Activated CD4-positive, alpha-beta T cell treated with anti-CD3 and anti-CD28 coated beads, Interleukin-2, Interleukin-4, amounts not matched to agents 100 ng/mL and 50 ng/mL, durations not matched to agents 16 hours and 8 hours (primary cell): ENCODE data around the gene GRM4.

ENCODE experiments used
- DNase-seq: peaks from one replicate; pipeline ENCODE4 v3.0.0-alpha.2; 2020; ENCODE audit warnings: low spot score

Gene GRM4

GRCh38 chr6:34157236-34157830 is 11.4 kb upstream of the GRM4 start:
- DNase-seq = no peak

GRCh38 chr6:34155471-34156300 is 9.8 kb upstream of the GRM4 start:
- DNase-seq = no peak

- peak; percentile 66 for DNase-seq
Measured at GRCh38 chr6:34154668-34155447, 9.0 kb upstream of the GRM4 start.

DNA sequence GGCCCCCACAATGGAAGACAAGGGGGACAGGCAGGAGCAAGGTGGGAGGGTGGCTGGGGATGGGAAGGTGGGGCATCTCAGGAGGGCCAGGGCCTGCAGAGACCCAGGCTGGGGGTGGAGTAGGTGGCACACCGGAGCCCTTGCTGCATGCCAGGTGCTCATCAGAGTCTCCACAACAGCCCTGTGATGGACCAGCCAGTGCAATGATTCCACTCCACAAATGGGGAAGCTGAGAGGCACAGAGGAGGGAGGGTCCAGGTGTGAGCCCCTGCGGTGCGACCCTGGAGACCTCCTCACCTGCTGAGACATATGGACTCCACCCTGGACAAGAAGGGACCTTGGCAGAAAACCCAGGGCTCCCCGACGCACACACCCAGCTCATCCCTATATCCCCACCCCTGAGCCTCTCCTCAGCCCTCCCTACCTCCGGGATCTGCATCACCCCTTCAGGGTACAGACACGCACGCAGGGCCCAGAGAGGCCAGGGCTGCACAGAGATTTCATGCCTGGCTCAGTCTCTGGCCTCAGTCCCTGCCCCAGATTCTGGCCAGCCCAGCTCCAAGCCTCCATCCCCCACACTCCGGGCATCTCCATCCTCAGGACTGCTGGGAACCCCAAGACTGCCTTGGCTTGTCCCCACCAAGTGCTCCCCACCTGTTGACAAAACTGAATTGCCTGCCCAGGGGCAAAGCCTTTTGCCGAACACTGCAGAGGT is 7.1 kb upstream of the GRM4 start:
- DNase-seq = no peak

- no peak for DNase-seq
Measured at GRCh38 chr6:34152042-34152524, 6.2 kb upstream of the GRM4 start.

GRCh38 chr6:34151321-34152041 is 5.6 kb upstream of the GRM4 start:
- no peak for DNase-seq

DNA sequence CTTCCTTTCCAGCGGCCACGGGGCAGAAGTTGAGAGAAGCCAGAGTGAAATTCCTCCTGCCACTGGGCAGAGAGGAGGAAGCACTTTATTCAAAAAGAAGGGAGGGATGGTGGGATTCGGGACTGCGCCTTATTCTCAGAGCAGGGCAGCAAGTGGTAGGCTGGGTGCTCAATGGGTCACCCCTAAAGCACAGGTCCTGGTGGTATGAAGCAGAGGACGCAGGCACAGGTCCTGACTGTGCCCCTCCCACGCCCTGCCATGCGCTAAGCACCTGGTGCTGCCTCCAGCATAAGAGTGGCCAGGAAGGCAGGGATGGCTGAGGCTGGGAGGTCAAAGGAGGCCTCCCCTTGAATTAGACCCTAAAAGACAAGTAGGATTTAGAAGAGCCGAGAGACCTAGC is 4.9 kb upstream of the GRM4 start:
- no peak for DNase-seq

DNA sequence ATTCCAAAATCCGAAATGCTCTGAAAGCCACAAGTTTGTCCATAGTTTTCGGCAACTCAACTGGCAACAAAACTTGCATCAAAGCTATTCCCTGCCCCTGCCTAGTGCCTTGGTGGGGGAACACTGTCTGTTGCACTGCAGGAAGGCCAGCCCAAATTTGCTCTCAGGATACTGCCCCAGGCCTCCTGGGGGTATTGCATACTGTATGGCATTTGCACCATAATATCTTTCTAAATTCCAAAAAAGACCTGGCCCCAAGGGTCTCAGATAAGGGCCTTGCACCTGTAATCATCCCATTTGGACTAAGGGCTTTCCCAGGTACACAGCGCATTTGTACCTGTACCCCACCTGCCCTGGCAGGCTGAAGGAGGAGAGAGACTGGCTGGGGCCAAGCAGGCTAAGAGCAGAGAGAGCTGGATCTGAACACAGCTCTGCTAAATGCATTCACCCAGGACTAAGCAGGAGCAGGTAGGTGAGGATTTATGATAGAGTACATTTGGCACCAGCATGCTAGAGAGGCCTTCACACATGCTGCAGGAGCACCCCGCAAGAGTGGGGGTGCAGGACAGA is 4.0 kb upstream of the GRM4 start:
- DNase-seq = no peak

DNA sequence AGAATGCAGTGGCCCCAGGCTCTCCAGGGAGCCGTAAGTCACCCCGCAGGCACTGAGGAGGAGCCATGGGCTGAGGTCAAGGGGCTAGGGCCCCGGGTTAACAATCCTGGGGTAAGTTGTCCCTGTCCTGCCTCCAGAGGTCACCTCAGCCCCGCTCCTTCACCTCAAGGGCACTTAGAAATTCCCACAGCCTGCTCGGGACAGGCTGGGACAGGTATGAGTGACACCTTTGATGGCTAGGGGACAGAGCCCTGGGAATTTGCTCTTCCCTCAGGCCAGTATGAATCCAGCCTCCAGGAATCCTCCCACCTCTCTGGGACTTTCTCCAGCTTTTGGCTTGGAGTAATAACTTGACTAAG is 3.5 kb upstream of the GRM4 start:
- DNase-seq = no peak

DNA sequence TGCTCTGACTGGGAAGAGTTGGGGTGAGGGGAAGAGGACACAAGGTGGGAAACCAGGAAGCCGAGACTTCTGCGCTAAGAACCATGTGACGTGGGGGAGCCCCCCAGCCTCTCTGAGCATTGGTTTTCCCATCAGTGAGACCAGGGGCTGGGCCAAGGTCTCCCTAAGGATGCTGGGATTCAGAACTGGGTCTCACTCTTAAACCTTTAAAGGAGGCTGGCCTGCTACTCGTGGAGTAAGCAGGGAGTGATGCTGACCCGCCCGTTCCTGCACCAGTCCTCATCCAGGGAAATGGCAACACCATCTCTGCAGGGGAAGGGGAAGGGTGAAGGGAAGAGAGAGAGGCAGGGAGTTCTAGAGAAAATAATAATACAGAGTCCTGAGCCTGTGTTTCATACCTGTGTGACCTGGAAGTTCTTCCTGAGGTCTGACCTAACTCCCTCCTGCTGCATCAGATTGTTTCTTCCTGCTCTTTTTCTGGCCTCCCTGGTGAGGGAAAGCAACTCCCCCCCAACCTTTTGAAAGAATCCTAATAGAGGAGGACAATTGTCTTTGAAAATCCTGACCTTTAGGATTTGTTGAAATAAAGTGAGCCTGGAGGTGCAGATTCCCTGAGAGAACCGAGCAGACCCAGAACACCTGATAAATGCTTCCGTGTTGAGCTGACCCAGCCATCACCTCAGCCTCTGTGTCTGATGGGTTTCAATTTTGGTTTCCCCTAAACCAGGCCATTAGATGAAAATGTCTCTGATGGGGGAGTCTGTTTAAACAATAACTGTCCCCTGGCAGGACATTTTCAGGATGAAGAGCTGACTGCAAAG is 3.0 kb upstream of the GRM4 start:
- no peak for DNase-seq

GRCh38 chr6:34147906-34148630 is 2.2 kb upstream of the GRM4 start:
- DNase-seq = no peak

DNA sequence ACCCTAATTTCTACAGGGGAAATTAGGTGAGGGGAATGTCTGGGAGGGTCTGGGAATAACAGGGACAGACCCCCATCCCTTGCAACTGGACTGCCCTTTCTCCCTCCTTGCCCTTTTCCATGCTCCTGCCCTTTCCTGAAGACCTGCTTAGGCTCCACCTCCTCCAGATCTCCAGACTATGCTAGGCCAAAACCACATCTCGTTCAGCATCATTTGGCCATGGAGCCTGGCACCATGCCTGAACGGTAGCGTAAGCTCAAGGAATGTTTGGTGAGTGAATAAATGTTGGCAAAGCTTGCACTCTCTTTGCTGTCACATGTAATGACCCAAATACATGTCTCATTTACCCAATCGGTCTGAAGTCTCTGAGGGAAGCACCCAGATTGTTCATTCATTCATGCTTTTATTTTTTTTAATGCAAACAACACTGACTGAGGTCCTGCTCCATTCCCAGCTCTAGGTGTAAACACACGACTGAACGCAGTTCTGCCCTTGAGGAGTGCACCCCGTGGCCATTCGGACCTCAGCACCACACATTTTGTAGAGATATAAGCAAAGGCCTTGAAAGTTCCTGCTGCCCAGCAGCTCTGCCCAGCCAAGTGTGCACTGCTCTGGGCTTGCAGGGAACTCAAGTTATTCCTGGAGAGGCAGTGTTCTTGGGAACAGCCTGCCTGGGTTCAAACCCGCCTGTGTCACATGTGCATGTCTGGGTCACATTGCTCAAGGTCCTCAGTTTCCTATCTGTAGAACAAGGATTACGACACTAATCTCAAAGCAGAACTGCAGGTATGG is 1.1 kb upstream of the GRM4 start:
- DNase-seq = no peak

GRCh38 chr6:34145161-34146020 is 496 bp downstream of the GRM4 start:
- peak; percentile 4 for DNase-seq

DNA sequence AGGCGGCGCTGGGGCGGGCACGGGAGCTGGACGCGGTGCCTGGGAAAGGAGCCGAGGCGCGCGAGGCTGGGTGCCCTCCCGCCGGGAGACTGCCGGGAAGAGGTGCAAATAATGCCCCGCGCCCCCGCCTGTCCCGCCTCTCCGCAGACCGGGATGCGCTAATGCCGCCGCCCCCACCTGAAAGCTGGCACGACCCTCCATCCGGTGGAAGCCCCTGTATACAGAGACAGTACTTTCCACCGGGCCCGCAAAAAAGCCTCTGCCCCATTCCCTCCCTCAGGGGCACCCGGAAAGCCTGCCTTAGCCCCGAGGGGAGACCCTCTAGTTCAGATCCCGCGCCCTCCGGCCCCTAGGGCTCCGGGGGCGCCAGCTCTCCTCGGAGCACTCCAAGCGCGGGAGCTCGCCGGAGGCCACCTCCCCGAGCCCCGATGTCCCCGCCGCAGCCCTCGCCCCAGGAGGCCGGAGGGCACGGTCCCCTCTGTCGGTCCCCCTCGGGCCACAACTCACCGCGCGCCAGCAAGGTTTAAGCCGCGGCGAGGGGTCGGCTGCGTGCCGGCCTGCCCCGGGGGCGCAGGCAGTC is 1.2 kb downstream of the GRM4 start:
- DNase-seq = no peak

GRCh38 chr6:34143884-34144580 is 1.9 kb downstream of the GRM4 start:
- peak; percentile 32 for DNase-seq

- no peak for DNase-seq
Measured at GRCh38 chr6:34143196-34143883, 2.5 kb downstream of the GRM4 start.
